Stimulated activated CD4-positive, alpha-beta T cell treated with anti-CD3 and anti-CD28 coated beads, TNF-alpha, amount 100 ng/mL, for 48 hours (primary cell): ENCODE measurements around the gene RHOBTB3.

ENCODE experiments used
- DNase-seq, 3 donors: peaks; one replicate each; pipeline ENCODE4 v3.0.0-alpha.2; 2020; ENCODE audit warnings: low read depth in 3 of 3

The RHOBTB3 gene

GRCh38 chr5:95731571-95732554, 727 bp downstream of the RHOBTB3 start:
- DNase-seq: peak in 2 of 3 donors; percentile 10 to 35

GRCh38 chr5:95733107-95733665, 2.0 kb downstream of the RHOBTB3 start:
- DNase-seq: no peak

- no peak for DNase-seq
Observed at GRCh38 chr5:95734187-95734586, 3.1 kb downstream of the RHOBTB3 start.

GRCh38 chr5:95734906-95735305, 3.8 kb downstream of the RHOBTB3 start:
- no peak for DNase-seq

- no peak for DNase-seq
Observed at GRCh38 chr5:95735406-95735805, 4.3 kb downstream of the RHOBTB3 start.

GRCh38 chr5:95738072-95738471, 6.9 kb downstream of the RHOBTB3 start:
- DNase-seq: no peak

GRCh38 chr5:95738834-95739233, 7.7 kb downstream of the RHOBTB3 start:
- no peak for DNase-seq

- DNase-seq: no peak
Observed at GRCh38 chr5:95739857-95740256, 8.7 kb downstream of the RHOBTB3 start.

GRCh38 chr5:95741458-95741857, 10.3 kb downstream of the RHOBTB3 start:
- DNase-seq: no peak

GRCh38 chr5:95743232-95743631, 12.1 kb downstream of the RHOBTB3 start:
- no peak for DNase-seq

- DNase-seq: no peak
Observed at GRCh38 chr5:95743877-95744276, 12.7 kb downstream of the RHOBTB3 start.

- no peak for DNase-seq
Observed at GRCh38 chr5:95746194-95746593, 15.1 kb downstream of the RHOBTB3 start.

GRCh38 chr5:95746722-95747679, 15.9 kb downstream of the RHOBTB3 start:
- no peak for DNase-seq

- no peak for DNase-seq
Observed at GRCh38 chr5:95748133-95748532, 17.0 kb downstream of the RHOBTB3 start.

- DNase-seq: no peak
Observed at GRCh38 chr5:95754545-95754944, 23.4 kb downstream of the RHOBTB3 start.

- DNase-seq: no peak
Observed at GRCh38 chr5:95759005-95759404, 27.9 kb downstream of the RHOBTB3 start.

GRCh38 chr5:95759634-95760033, 28.5 kb downstream of the RHOBTB3 start:
- DNase-seq: no peak

- no peak for DNase-seq
Observed at GRCh38 chr5:95760273-95761191, 29.4 kb downstream of the RHOBTB3 start.

GRCh38 chr5:95761771-95762651, 30.9 kb downstream of the RHOBTB3 start:
- DNase-seq: no peak

- no peak for DNase-seq
Observed at GRCh38 chr5:95762652-95763041, 31.5 kb downstream of the RHOBTB3 start.
